GM12872 (cell line): ENCODE results near the gene MEIKIN.

ENCODE experiments used
- TF ChIP-seq, protein P1 (sequence below): IDR thresholded peaks from 3 replicates; pipeline ENCODE4 v1.5.1; 2011; ENCODE audit warnings: low read depth, mild to moderate bottlenecking, low read length, moderate library complexity; ENCODE audit not compliant: insufficient read depth

The MEIKIN gene

GRCh38 chr5:131783874-131784273 is 161.6 kb downstream of the MEIKIN start:
- TF ChIP-seq, protein P1, sequence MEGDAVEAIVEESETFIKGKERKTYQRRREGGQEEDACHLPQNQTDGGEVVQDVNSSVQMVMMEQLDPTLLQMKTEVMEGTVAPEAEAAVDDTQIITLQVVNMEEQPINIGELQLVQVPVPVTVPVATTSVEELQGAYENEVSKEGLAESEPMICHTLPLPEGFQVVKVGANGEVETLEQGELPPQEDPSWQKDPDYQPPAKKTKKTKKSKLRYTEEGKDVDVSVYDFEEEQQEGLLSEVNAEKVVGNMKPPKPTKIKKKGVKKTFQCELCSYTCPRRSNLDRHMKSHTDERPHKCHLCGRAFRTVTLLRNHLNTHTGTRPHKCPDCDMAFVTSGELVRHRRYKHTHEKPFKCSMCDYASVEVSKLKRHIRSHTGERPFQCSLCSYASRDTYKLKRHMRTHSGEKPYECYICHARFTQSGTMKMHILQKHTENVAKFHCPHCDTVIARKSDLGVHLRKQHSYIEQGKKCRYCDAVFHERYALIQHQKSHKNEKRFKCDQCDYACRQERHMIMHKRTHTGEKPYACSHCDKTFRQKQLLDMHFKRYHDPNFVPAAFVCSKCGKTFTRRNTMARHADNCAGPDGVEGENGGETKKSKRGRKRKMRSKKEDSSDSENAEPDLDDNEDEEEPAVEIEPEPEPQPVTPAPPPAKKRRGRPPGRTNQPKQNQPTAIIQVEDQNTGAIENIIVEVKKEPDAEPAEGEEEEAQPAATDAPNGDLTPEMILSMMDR: no peak

DNA sequence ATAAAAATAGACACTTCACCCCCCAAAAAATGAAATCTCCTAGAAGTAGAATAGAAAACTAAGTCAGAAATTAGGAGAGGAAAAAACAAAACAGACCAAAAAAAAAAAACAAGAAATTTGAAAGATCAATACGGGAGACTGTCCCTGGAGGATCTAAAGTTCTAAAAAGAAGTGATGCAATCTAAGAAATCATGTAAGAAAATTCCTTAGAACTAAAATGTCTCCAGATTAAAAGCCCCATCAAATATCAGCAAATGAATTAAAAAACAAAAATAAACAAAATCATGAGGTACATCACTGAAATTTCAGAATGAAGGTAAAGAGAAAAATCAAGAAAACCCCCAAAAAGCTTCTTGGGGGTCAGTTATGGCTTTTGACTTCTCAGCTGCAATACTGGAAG is 162.1 kb downstream of the MEIKIN start:
- TF ChIP-seq, protein P1: no peak

DNA sequence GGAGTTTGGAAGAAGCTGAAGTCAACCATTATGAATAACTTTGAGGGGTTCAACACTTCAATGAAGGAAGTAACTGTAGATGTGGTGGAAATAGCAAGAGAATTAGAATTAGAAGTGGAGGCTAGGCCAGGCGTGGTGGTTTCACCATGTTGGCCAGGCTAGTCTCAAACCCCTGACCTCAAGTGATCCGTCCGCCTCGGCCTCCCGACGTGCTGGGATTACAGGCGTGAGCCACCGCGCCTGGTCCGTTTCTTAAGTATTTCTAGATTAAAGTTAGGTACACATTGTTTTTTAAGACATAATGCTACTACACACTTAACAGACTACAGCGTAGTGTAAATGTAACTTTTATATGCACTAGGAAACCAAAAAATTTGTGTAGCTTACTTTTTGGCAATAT is 162.7 kb downstream of the MEIKIN start:
- TF ChIP-seq, protein P1: no peak

DNA sequence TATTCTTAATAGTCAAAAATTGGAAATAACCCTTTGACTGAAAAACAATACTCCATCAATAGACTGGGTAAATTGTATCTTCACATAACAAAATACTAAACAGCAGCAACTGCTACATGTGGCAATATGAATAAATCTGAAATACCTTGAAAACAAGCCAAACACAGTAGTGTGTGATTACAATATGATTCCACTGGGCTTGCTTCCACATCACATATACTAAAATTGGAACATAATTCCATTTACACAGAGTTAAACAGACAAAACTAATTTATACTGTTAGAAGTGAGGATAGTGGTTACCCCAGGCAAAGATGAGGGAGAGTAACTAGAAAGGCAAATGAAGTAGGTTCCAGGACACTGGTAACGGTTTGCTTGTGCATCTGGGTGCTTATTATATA is 169.0 kb downstream of the MEIKIN start:
- TF ChIP-seq, protein P1: no peak

- TF ChIP-seq, protein P1: no peak
These were observed 170.7 kb downstream of the MEIKIN start for GRCh38 chr5:131774652-131775367.

- TF ChIP-seq, protein P1: no peak
These were observed 171.7 kb downstream of the MEIKIN start for GRCh38 chr5:131773805-131774204.

DNA sequence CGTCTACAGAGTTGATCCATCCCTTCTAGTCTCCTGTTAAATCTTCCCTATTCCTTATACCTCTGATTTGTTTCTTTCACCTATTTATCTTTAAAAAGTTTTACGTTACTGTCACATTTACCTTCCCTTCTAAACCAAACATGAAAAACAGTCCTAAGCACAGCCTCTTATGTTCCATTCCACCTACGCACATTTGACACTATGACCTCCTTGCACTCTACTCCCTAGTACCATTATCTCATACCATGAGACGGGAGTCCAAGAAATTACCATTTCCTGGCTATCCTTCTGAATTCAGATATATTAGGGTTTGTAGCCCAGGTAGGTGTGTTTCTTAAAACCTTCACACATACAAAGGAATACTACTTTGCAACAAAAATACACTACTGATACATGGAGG is 173.8 kb downstream of the MEIKIN start:
- TF ChIP-seq, protein P1: no peak
